Right ventricle myocardium superior (tissue), 1 donor: ENCODE results near the gene GOLGA6C. TPM values are rescaled to one million over a fixed set of nuclear protein-coding genes. Genes with fewer than 3 reads are reported as not detected.
A peak's percentile ranks its signal among the peaks of the same experiment; 100 is the strongest.
"Not testable (repeated sequence)": the region's sequence is repeated elsewhere in the genome, so short reads cannot be mapped to it uniquely, and the experiment has no call there.

Source experiments
- ATAC-seq: fragments of 200-7000 bp; cut with Tn5 transposase; one replicate; pipeline ENCODE4 v1.9.1; 2020; ENCODE audit warnings: mild to moderate bottlenecking; ENCODE audit not compliant: poor library complexity
- DNase-seq: peaks from one replicate; pipeline ENCODE4 v3.0.0-alpha.2; 2020
- intact Hi-C: fragments of 100-400 bp; cut with DNase I; formaldehyde crosslinking; loops from one replicate; pipeline ENCODE4 v1.11.2; 2022
- long read RNA-seq: library from polyadenylated mRNA; unstranded; transcript quantifications from one replicate; pipeline ENCODE4 v2.0.0, GENCODE V29; 2021
- total RNA-seq: library from RNA; stranded (reverse); fragmentation: NEBNext Ultra II Directional; extraction: Animal tissue kit (Norgen Biotek cat#: 25700); gene quantifications from one replicate; pipeline ENCODE4 v1.2.1, GENCODE V29; 2021
- donor health status: DM: no; HTN: yes; CAD: no; lungs with severe emphysema.

GOLGA6C gene
- total RNA-seq, result not detected
- long read RNA-seq, result 0 reads

- intact Hi-C loops, ATAC-seq, DNase-seq: not testable (repeated sequence)
Measured at GRCh38 chr15:75258034-75258433, at the start of gene GOLGA6C. Gene GOLGA6C, plus strand, starts transcription at chr15:75258334. Its CDS starts 265 bp downstream, at chr15:75258599.

- intact Hi-C loops, result loop anchor here (10.0 kb wide), 1 partner anchor 254 kb away; the partner anchor contains the start of gene RPP25
- peak; percentile 62 for DNase-seq
- no peak for ATAC-seq
Measured at GRCh38 chr15:75208501-75209288, 49.4 kb upstream of the GOLGA6C start.

GRCh38 chr15:75209289-75209676 lies 48.9 kb upstream of the GOLGA6C start:
- no peak for DNase-seq
- intact Hi-C loops, result loop anchor here (10.0 kb wide), 1 partner anchor 254 kb away; the partner anchor contains the start of gene RPP25
- no peak for ATAC-seq

GRCh38 chr15:75210811-75211230 lies 47.3 kb upstream of the GOLGA6C start:
- intact Hi-C loops, result no loop called here
- ATAC-seq (no peak), DNase-seq (no peak)

- ATAC-seq (no peak), DNase-seq (no peak)
- intact Hi-C loops, result no loop called here
Measured at GRCh38 chr15:75211436-75212199, 46.5 kb upstream of the GOLGA6C start.

GRCh38 chr15:75212200-75212858 lies 45.8 kb upstream of the GOLGA6C start:
- intact Hi-C loops, result no loop called here

GRCh38 chr15:75213212-75213767 lies 44.8 kb upstream of the GOLGA6C start:
- no peak for ATAC-seq
- no peak for DNase-seq
- intact Hi-C loops, result no loop called here

More at GRCh38 chr15:75212200-75212858, 45.8 kb upstream of the GOLGA6C start:
- DNase-seq (no peak), ATAC-seq (no peak)

GRCh38 chr15:75213768-75214221 lies 44.3 kb upstream of the GOLGA6C start:
- DNase-seq, result no peak
- intact Hi-C loops, result no loop called here
- ATAC-seq, result no peak

GRCh38 chr15:75214293-75215096 lies 43.6 kb upstream of the GOLGA6C start:
- intact Hi-C loops, result no loop called here
- ATAC-seq (no peak), DNase-seq (no peak)

GRCh38 chr15:75215107-75216004 lies 42.8 kb upstream of the GOLGA6C start:
- intact Hi-C loops, result no loop called here
- no peak for ATAC-seq
- no peak for DNase-seq

- no peak for DNase-seq
- intact Hi-C loops, result no loop called here
- ATAC-seq, result no peak
Measured at GRCh38 chr15:75217012-75217411, 41.1 kb upstream of the GOLGA6C start.

- ATAC-seq, DNase-seq, intact Hi-C loops: not testable (repeated sequence)
Measured at GRCh38 chr15:75217574-75217973, 40.6 kb upstream of the GOLGA6C start.

- ATAC-seq, intact Hi-C loops, DNase-seq: not testable (repeated sequence)
Measured at GRCh38 chr15:75219507-75219929, 38.6 kb upstream of the GOLGA6C start.

- ATAC-seq, result no peak
- intact Hi-C loops, result no loop called here
- DNase-seq, result no peak
Measured at GRCh38 chr15:75223688-75224087, 34.4 kb upstream of the GOLGA6C start.

GRCh38 chr15:75224281-75224680 lies 33.9 kb upstream of the GOLGA6C start:
- DNase-seq (no peak), ATAC-seq (no peak)
- intact Hi-C loops, result no loop called here

- intact Hi-C loops, DNase-seq, ATAC-seq: not testable (repeated sequence)
Measured at GRCh38 chr15:75225102-75225836, 32.9 kb upstream of the GOLGA6C start.
